ENCODE data around the gene MRPL37. TPM values are rescaled to one million over a fixed set of nuclear protein-coding genes. Genes with fewer than 3 reads are reported as not detected.
A peak's percentile ranks its signal among the peaks of the same experiment; 100 is the strongest.
"Not testable (repeated sequence)": the region's sequence is repeated elsewhere in the genome, so short reads cannot be mapped to it uniquely, and the experiment has no call there.

MRPL37 gene
- total RNA-seq, 2 experiments from 2014 or later: 88.0 to 91.9 TPM

- CTCF ChIA-PET: no interaction called here
- POLR2A ChIA-PET: no interaction called here
- no peaks in the 10 kb centered on the region for H3K27me3 Mint-ChIP-seq
- no peaks in the 10 kb centered on the region for H3K9me3 Mint-ChIP-seq
- H3K27ac Mint-ChIP-seq: no peak overlapping the region
- H3K36me3 Mint-ChIP-seq (ENCODE audit: low read depth): peaks cover 6% of the 10 kb centered on the region
- DNase-seq: no peak
- peaks cover 8% of the 10 kb centered on the region for H3K4me1 Mint-ChIP-seq
- no peak overlapping the region for H3K4me3 Mint-ChIP-seq
Observed at GRCh38 chr1:54178296-54179070, 21.5 kb upstream of the MRPL37 start.

- Mint-ChIP-seq H3K4me3 (no peak overlapping the region), H3K27me3 (no peaks in the 10 kb centered on the region), H3K4me1 (no peaks in the 10 kb centered on the region), H3K9me3 (no peaks in the 10 kb centered on the region), H3K27ac (no peak overlapping the region), H3K36me3 (ENCODE audit: low read depth) (peaks cover 11% of the 10 kb centered on the region)
- CTCF ChIA-PET: interaction anchor here (0.6 to 3.0 kb wide), 22 partner anchors 7 to 626 kb away, joined by 3 to 21 read pairs (median 3); partner anchors contain the start of genes CYB5RL and MRPL37
- no peak for DNase-seq
- POLR2A ChIA-PET: interaction anchor here (1.1 to 2.1 kb wide), 2 partner anchors 18 to 226 kb away, joined by 4 to 8 read pairs; partner anchors contain the start of genes CYB5RL, MRPL37 and SSBP3
Observed at GRCh38 chr1:54180701-54181360, 19.1 kb upstream of the MRPL37 start.

GRCh38 chr1:54186056-54186455 lies 13.9 kb upstream of the MRPL37 start:
- Mint-ChIP-seq H3K4me3 (no peak overlapping the region), H3K36me3 (ENCODE audit: low read depth) (peaks cover 25% of the 10 kb centered on the region), H3K9me3 (no peaks in the 10 kb centered on the region), H3K4me1 (no peaks in the 10 kb centered on the region), H3K27ac (no peak overlapping the region), H3K27me3 (no peaks in the 10 kb centered on the region)
- ChIA-PET POLR2A (no interaction called here), CTCF (interaction anchor here (1.5 kb wide), 1 partner anchor 304 kb away, joined by 3 read pairs; no protein-coding TSS in a partner anchor)
- no peak for DNase-seq

GRCh38 chr1:54188291-54188690 lies 11.7 kb upstream of the MRPL37 start:
- DNase-seq: no peak
- H3K27me3 Mint-ChIP-seq: no peaks in the 10 kb centered on the region
- H3K9me3 Mint-ChIP-seq: no peaks in the 10 kb centered on the region
- ChIA-PET CTCF (no interaction called here), POLR2A (no interaction called here)
- peaks cover 26% of the 10 kb centered on the region for H3K36me3 Mint-ChIP-seq (ENCODE audit: low read depth)
- H3K4me1 Mint-ChIP-seq: no peaks in the 10 kb centered on the region
- no peak overlapping the region for H3K4me3 Mint-ChIP-seq
- H3K27ac Mint-ChIP-seq: no peak overlapping the region

- ChIA-PET CTCF (interaction anchor here (0.6 kb wide), 1 partner anchor 9 kb away, joined by 3 read pairs; no protein-coding TSS in a partner anchor), POLR2A (interaction anchor here (0.5 to 1.8 kb wide), 3 partner anchors 10 to 163 kb away, joined by 3 to 9 read pairs (median 3); partner anchors contain the start of genes CYB5RL and MRPL37)
- DNase-seq: no peak
- no peaks in the 10 kb centered on the region for H3K27me3 Mint-ChIP-seq
- peaks cover 20% of the 10 kb centered on the region for H3K36me3 Mint-ChIP-seq (ENCODE audit: low read depth)
- no peaks in the 10 kb centered on the region for H3K9me3 Mint-ChIP-seq
- H3K4me1 Mint-ChIP-seq: no peaks in the 10 kb centered on the region
- H3K27ac Mint-ChIP-seq: no peak overlapping the region
- H3K4me3 Mint-ChIP-seq: no peak overlapping the region
Observed at GRCh38 chr1:54190526-54190925, 9.4 kb upstream of the MRPL37 start.

GRCh38 chr1:54191525-54191924 lies 8.4 kb upstream of the MRPL37 start:
- H3K27me3 Mint-ChIP-seq: no peaks in the 10 kb centered on the region
- no peaks in the 10 kb centered on the region for H3K4me1 Mint-ChIP-seq
- CTCF ChIA-PET: interaction anchor here (0.5 kb wide), 1 partner anchor 327 kb away, joined by 3 read pairs; no protein-coding TSS in a partner anchor
- H3K36me3 Mint-ChIP-seq (ENCODE audit: low read depth): peaks cover 16% of the 10 kb centered on the region
- H3K9me3 Mint-ChIP-seq: no peaks in the 10 kb centered on the region
- no peak overlapping the region for H3K4me3 Mint-ChIP-seq
- no peak overlapping the region for H3K27ac Mint-ChIP-seq
- no peak for DNase-seq
- POLR2A ChIA-PET: no interaction called here

- Mint-ChIP-seq H3K36me3 (ENCODE audit: low read depth) (peaks cover 9% of the 10 kb centered on the region), H3K4me3 (no peak overlapping the region), H3K4me1 (no peaks in the 10 kb centered on the region), H3K9me3 (no peaks in the 10 kb centered on the region), H3K27me3 (no peaks in the 10 kb centered on the region), H3K27ac (no peak overlapping the region)
- no peak for DNase-seq
- ChIA-PET CTCF (no interaction called here), POLR2A (no interaction called here)
Observed at GRCh38 chr1:54193453-54193852, 6.5 kb upstream of the MRPL37 start.

- no peak for DNase-seq
- CTCF ChIA-PET: interaction anchor here (1.0 to 3.2 kb wide), 10 partner anchors 15 to 300 kb away, joined by 3 to 18 read pairs (median 4); partner anchors contain the start of genes TCEANC2 and TMEM59
Observed at GRCh38 chr1:54199151-54199764, 709 bp upstream of the MRPL37 start.

GRCh38 chr1:54200519-54200997 lies 591 bp downstream of the MRPL37 start:
- Mint-ChIP-seq H3K27me3 (no peaks in the 10 kb centered on the region), H3K36me3 (ENCODE audit: low read depth) (peaks cover 25% of the 10 kb centered on the region), H3K27ac (peak overlapping the region; percentile 71), H3K4me3 (peak overlapping the region; percentile 85), H3K4me1 (peaks cover 38% of the 10 kb centered on the region), H3K9me3 (no peaks in the 10 kb centered on the region)
- CTCF ChIA-PET: interaction anchor here (0.5 to 3.2 kb wide), 11 partner anchors 19 to 332 kb away, joined by 3 to 18 read pairs (median 4); partner anchors contain the start of genes TCEANC2 and TMEM59
- POLR2A ChIA-PET: interaction anchor here (0.8 to 2.7 kb wide), 18 partner anchors 9 to 600 kb away, joined by 3 to 21 read pairs (median 6); partner anchors contain the start of genes SSBP3, TCEANC2, TMEM59 and TTC22
- DNase-seq: no peak

More at GRCh38 chr1:54199151-54199764, 709 bp upstream of the MRPL37 start:
- no peaks in the 10 kb centered on the region for H3K9me3 Mint-ChIP-seq
- no peak overlapping the region for H3K27ac Mint-ChIP-seq
- H3K27me3 Mint-ChIP-seq: no peaks in the 10 kb centered on the region
- H3K4me3 Mint-ChIP-seq: peak overlapping the region; percentile 85
- peaks cover 17% of the 10 kb centered on the region for H3K36me3 Mint-ChIP-seq (ENCODE audit: low read depth)
- peaks cover 37% of the 10 kb centered on the region for H3K4me1 Mint-ChIP-seq
- POLR2A ChIA-PET: interaction anchor here (0.8 to 2.7 kb wide), 16 partner anchors 9 to 602 kb away, joined by 3 to 21 read pairs (median 7); partner anchors contain the start of genes SSBP3, TCEANC2, TMEM59 and TTC22

- Mint-ChIP-seq H3K36me3 (ENCODE audit: low read depth) (peaks cover 54% of the 10 kb centered on the region), H3K27me3 (no peaks in the 10 kb centered on the region)
- POLR2A ChIA-PET: no interaction called here
Observed at GRCh38 chr1:54204199-54204598, 4.2 kb downstream of the MRPL37 start.

GRCh38 chr1:54207287-54207686 lies 7.3 kb downstream of the MRPL37 start:
- Mint-ChIP-seq H3K9me3 (no peaks in the 10 kb centered on the region), H3K4me1 (peaks cover 11% of the 10 kb centered on the region), H3K27ac (no peak overlapping the region), H3K4me3 (no peak overlapping the region), H3K27me3 (no peaks in the 10 kb centered on the region), H3K36me3 (ENCODE audit: low read depth) (peaks cover 77% of the 10 kb centered on the region)
- CTCF ChIA-PET: no interaction called here
- no peak for DNase-seq
- POLR2A ChIA-PET: no interaction called here

More at GRCh38 chr1:54204199-54204598, 4.2 kb downstream of the MRPL37 start:
- no peak overlapping the region for H3K4me3 Mint-ChIP-seq
- DNase-seq: no peak
- no peaks in the 10 kb centered on the region for H3K9me3 Mint-ChIP-seq
- H3K4me1 Mint-ChIP-seq: peaks cover 34% of the 10 kb centered on the region
- CTCF ChIA-PET: no interaction called here
- H3K27ac Mint-ChIP-seq: no peak overlapping the region

- H3K4me1 Mint-ChIP-seq, H3K27me3 Mint-ChIP-seq, POLR2A ChIA-PET, H3K9me3 Mint-ChIP-seq, DNase-seq, H3K27ac Mint-ChIP-seq, CTCF ChIA-PET, H3K4me3 Mint-ChIP-seq: not testable (repeated sequence)
- H3K36me3 Mint-ChIP-seq (ENCODE audit: low read depth): peaks cover 77% of the 10 kb centered on the region
Observed at GRCh38 chr1:54207896-54208295, 7.9 kb downstream of the MRPL37 start.

Data from activated CD4-positive, alpha-beta memory T cell treated with anti-CD3 and anti-CD28 coated beads, Interleukin-2, amount 10 ng/mL, durations not matched to agents 7 days and 5 days (primary cell).